Fibroblast of lung (primary cell): ENCODE data around the gene TTLL6. TPM values are rescaled to one million over a fixed set of nuclear protein-coding genes. Genes with fewer than 3 reads are reported as not detected.
A peak's percentile ranks its signal among the peaks of the same experiment; 100 is the strongest.

ENCODE experiments used
- DNase-seq, 2 donors: peaks; one replicate each; pipeline versions ENCODE4 v3.0.0 to v3.0.0-alpha.2; 2010; ENCODE audit warnings: low read depth in 2 of 2
- H2AFZ ChIP-seq: 2 replicates; pipeline ENCODE4 v1.5.1; 2012; ENCODE audit warnings: low read length, control low read depth, inconsistent platforms
- H3K27ac ChIP-seq: 2 replicates; pipeline ENCODE4 v1.5.1; 2011; ENCODE audit warnings: low read length, control low read depth; ENCODE audit not compliant: insufficient read depth
- H3K27me3 ChIP-seq: 2 replicates; pipeline ENCODE4 v1.5.1; 2011; ENCODE audit warnings: mild to moderate bottlenecking, low read length; ENCODE audit not compliant: control insufficient read depth, insufficient read depth
- H3K36me3 ChIP-seq: 2 replicates; pipeline ENCODE4 v1.5.1; 2011; ENCODE audit warnings: low read length; ENCODE audit not compliant: control insufficient read depth, insufficient read depth
- H3K4me1 ChIP-seq: 2 replicates; pipeline ENCODE4 v1.5.1; 2011; ENCODE audit warnings: low read length; ENCODE audit not compliant: control insufficient read depth, insufficient read depth; ENCODE audit errors: extremely low read depth
- H3K4me2 ChIP-seq: 2 replicates; pipeline ENCODE4 v1.5.1; 2011; ENCODE audit warnings: low read length, control low read depth; ENCODE audit not compliant: insufficient read depth; ENCODE audit errors: extremely low read depth
- H3K4me3 ChIP-seq, 4 experiments: fragments of 200-600 bp in 1 of 4; sonication (generic) in 1 of 4; replicated peaks in 1 of 4; 2 replicates each; pipeline ENCODE4 v1.5.1; 2011 to 2016; ENCODE audit warnings: low read length in 4 of 4, low read depth in 3 of 4, mild to moderate bottlenecking in 3 of 4, control low read depth in 2 of 4, inconsistent platforms in 1 of 4, mixed read lengths in 1 of 4; ENCODE audit not compliant: insufficient read depth in 1 of 4; ENCODE audit errors: control extremely low read depth in 1 of 4
- H3K79me2 ChIP-seq: 2 replicates; pipeline ENCODE4 v1.5.1; 2012; ENCODE audit warnings: mild to moderate bottlenecking, low read length, inconsistent platforms; ENCODE audit not compliant: control insufficient read depth, insufficient read depth
- H3K9ac ChIP-seq: 2 replicates; pipeline ENCODE4 v1.5.1; 2011; ENCODE audit warnings: mild to moderate bottlenecking, low read length, control low read depth; ENCODE audit not compliant: insufficient read depth
- H3K9me3 ChIP-seq: 2 replicates; pipeline ENCODE4 v1.5.1; 2012; ENCODE audit warnings: low read depth, low read length; ENCODE audit not compliant: control insufficient read depth, insufficient read depth
- H4K20me1 ChIP-seq: 2 replicates; pipeline ENCODE4 v1.5.1; 2011; ENCODE audit warnings: low read length; ENCODE audit not compliant: control insufficient read depth, insufficient read depth; ENCODE audit errors: extremely low read depth
- EZH2 ChIP-seq: IDR thresholded peaks from 2 replicates; pipeline ENCODE4 v1.5.1; 2012; ENCODE audit warnings: low read length, control low read depth, mild to moderate bottlenecking; ENCODE audit errors: missing control alignments
- polyA minus RNA-seq: library from RNA; depleted of rRNA, polyadenylated mRNA; stranded (reverse); fragments of >200 nt; gene quantifications from 2 replicates; pipeline ENCODE4 v1.2.3, GENCODE V29; 2011; ENCODE audit warnings: low replicate concordance
- polyA plus RNA-seq, 2 donors: library from polyadenylated mRNA; depleted of rRNA in 1 of 2; stranded (reverse) in 1 of 2; unstranded in 1 of 2; fragments of >200 nt; gene quantifications; 2 replicates each; pipeline ENCODE4 v1.2.1, GENCODE V29; 2011 to 2012; ENCODE audit warnings: missing spikeins in 1 of 2
- total RNA-seq: library from RNA; depleted of rRNA; stranded (reverse); fragments of >200 nt; gene quantifications from 2 replicates; pipeline ENCODE4 v1.2.1, GENCODE V29; 2014
- TF ChIP-seq, protein P1 (sequence below), 2 donors: IDR thresholded peaks in 1 of 2; conservative IDR thresholded peaks in 1 of 2; 1 replicate in 1 of 2; 2 replicates in 1 of 2; pipeline ENCODE4 v1.5.1; 2011 to 2012; ENCODE audit warnings: low read length in 2 of 2, control low read depth in 1 of 2, inconsistent platforms in 1 of 2, low read depth in 1 of 2, mild to moderate bottlenecking in 1 of 2

TTLL6 gene
- under 0.01 and 0.17 TPM in 2 replicates for total RNA-seq
- not detected in 2 replicates for polyA plus RNA-seq
- 0.23 TPM in 1 of 2 replicates, not detected in the other for polyA plus RNA-seq (2012)
- not detected in 2 replicates for polyA minus RNA-seq

GRCh38 chr17:48816774-48817590 is at the start of gene TTLL6:
Gene TTLL6 (minus strand): TSS chr17:48817229. CDS start chr17:48817072, 157 bp downstream.
- TF ChIP-seq EZH2 = peak; percentile 44
- TF ChIP-seq, protein P1, sequence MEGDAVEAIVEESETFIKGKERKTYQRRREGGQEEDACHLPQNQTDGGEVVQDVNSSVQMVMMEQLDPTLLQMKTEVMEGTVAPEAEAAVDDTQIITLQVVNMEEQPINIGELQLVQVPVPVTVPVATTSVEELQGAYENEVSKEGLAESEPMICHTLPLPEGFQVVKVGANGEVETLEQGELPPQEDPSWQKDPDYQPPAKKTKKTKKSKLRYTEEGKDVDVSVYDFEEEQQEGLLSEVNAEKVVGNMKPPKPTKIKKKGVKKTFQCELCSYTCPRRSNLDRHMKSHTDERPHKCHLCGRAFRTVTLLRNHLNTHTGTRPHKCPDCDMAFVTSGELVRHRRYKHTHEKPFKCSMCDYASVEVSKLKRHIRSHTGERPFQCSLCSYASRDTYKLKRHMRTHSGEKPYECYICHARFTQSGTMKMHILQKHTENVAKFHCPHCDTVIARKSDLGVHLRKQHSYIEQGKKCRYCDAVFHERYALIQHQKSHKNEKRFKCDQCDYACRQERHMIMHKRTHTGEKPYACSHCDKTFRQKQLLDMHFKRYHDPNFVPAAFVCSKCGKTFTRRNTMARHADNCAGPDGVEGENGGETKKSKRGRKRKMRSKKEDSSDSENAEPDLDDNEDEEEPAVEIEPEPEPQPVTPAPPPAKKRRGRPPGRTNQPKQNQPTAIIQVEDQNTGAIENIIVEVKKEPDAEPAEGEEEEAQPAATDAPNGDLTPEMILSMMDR (conservative IDR thresholded peaks at IDR 0.05 in 1 of 2, IDR thresholded peaks at IDR 0.05 in 1 of 2; ENCODE audit: low read depth in 1 of 2, low read length in 2 of 2) = no peak
- no peak within 1 kb of the TSS for H2AFZ ChIP-seq
- no peaks in the 10 kb centered on the region for H3K79me2 ChIP-seq
- no peak within 1 kb of the TSS for H3K27ac ChIP-seq
- no peaks in the 10 kb centered on the region for H3K36me3 ChIP-seq
- peak within 1 kb of the TSS; percentile 62 for H3K4me2 ChIP-seq
- H3K9ac ChIP-seq = no peak within 1 kb of the TSS
- DNase-seq = peak; percentile 66 to 81
- H3K9me3 ChIP-seq = no peaks in the 10 kb centered on the region
- H4K20me1 ChIP-seq = no peaks in the 10 kb centered on the region
- H3K4me3 ChIP-seq = peak within 1 kb of the TSS; percentile 12 to 62 (median 38)
- H3K27me3 ChIP-seq = peaks cover 20% of the 10 kb centered on the region
- no peaks in the 10 kb centered on the region for H3K4me1 ChIP-seq

- Histone ChIP-seq H4K20me1 (no peaks in the 10 kb centered on the region), H3K9me3 (no peaks in the 10 kb centered on the region), H2AFZ (no peak overlapping the region), H3K4me3 (no peak overlapping the region), H3K4me1 (no peaks in the 10 kb centered on the region), H3K9ac (no peak overlapping the region), H3K36me3 (peaks cover 10% of the 10 kb centered on the region), H3K27ac (no peak overlapping the region), H3K4me2 (no peak overlapping the region), H3K79me2 (no peaks in the 10 kb centered on the region), H3K27me3 (no peaks in the 10 kb centered on the region)
- no peak for DNase-seq
- TF ChIP-seq EZH2 = no peak
- TF ChIP-seq, protein P1 (conservative IDR thresholded peaks at IDR 0.05 in 1 of 2, IDR thresholded peaks at IDR 0.05 in 1 of 2; ENCODE audit: low read depth in 1 of 2, low read length in 2 of 2) = no peak
These were observed 43.4 kb upstream of the TTLL6 start for GRCh38 chr17:48860456-48860855.

GRCh38 chr17:48860034-48860433 is 43.0 kb upstream of the TTLL6 start:
- H3K27me3 ChIP-seq = no peaks in the 10 kb centered on the region
- no peak for DNase-seq
- no peak overlapping the region for H3K9ac ChIP-seq
- peaks cover 11% of the 10 kb centered on the region for H3K36me3 ChIP-seq
- H3K9me3 ChIP-seq = no peaks in the 10 kb centered on the region
- H3K4me2 ChIP-seq = no peak overlapping the region
- no peak overlapping the region for H2AFZ ChIP-seq
- no peak overlapping the region for H3K27ac ChIP-seq
- no peaks in the 10 kb centered on the region for H3K79me2 ChIP-seq
- no peak for TF ChIP-seq EZH2
- TF ChIP-seq, protein P1 (conservative IDR thresholded peaks at IDR 0.05 in 1 of 2, IDR thresholded peaks at IDR 0.05 in 1 of 2; ENCODE audit: low read depth in 1 of 2, low read length in 2 of 2) = peak in 1 of 2 donors; percentile 21
- no peaks in the 10 kb centered on the region for H4K20me1 ChIP-seq
- no peaks in the 10 kb centered on the region for H3K4me1 ChIP-seq
- H3K4me3 ChIP-seq = no peak overlapping the region
